GM04504 (cell line): ENCODE results near the gene APBA1.
A peak's percentile ranks its signal among the peaks of the same experiment; 100 is the strongest.

Source experiments
- DNase-seq: peaks from one replicate; pipeline ENCODE4 v3.0.0-alpha.2; 2012; ENCODE audit warnings: low read depth

The APBA1 gene

DNA sequence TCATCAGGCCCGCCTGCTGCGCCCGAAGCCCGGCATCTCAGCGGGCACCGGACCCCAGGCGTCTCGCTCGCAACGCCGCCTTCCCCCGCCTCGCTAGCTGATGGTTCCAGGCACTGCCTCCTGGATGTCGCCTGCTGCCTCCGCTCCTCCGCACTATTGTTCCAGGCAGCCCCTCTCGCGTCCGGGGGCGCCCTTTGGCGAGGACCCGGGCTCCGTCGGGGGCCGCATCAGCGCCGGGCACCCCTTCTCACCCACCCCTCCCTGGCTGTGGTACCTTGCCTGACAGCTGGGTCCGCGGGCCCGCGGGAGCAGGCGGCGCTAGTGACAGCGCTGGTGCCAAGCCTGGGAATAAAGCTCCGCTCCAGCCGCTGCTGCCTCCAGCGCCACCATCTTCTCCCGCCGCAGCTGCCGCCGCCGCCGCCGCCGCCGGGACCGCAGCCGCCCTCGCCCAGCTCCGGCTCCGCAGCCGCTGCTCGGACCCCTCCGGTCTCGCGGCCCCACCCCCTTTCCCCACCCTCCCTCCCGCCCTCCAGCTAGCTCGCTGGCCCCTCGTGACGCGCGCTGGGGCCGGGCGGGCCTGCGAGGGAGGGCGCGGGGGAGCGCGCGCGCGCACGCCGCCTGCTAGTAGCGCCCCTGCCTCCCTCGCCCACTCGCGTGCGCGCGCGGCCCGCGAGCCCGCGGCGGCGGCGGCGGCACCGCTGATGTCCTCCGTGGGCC is at the start of gene APBA1:
APBA1 (minus strand) TSS at position 493 of the 717 bp plus-strand sequence.
- DNase-seq, result peak; percentile 16

DNA sequence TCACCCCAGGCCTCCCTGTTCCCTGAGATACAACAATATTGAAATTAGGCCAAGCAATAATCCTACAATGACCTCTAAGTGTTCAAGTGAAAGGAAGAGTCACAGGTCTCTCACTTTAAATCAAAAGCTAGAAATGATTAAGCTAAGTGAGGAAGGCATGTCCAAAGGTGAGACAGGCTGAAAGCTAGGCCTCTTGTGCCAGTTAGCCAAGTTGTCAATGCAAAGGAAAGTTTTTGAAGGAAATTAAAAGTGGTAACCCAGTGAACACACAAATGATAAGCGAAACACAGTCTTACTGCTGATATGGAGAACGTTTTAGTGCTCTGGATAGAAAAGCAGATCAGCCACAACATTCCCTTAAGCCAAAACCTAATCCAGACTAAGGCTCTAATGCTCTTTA is 47.8 kb upstream of the APBA1 start:
- DNase-seq, result no peak

GRCh38 chr9:69719367-69719766 is 47.2 kb upstream of the APBA1 start:
- no peak for DNase-seq

DNA sequence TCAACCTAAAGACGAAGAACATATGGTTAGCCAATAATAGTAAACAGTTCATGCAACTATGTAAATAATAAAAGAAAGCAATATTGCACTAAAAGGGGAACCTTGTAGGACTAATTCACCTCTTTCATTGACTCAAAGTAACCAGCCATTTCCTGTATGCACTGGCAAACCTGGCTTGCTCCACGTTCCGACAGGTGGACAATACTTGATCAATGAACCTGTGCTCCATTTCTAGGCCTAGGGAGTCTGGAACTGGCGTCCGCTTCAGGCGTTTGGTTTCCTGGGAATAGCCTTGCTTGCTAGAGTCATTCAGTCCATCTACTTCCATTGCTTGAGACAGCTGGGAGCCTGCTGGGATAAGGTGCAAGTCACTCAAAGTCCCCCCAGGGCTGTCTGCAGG is 46.0 kb upstream of the APBA1 start:
- DNase-seq, result no peak

DNA sequence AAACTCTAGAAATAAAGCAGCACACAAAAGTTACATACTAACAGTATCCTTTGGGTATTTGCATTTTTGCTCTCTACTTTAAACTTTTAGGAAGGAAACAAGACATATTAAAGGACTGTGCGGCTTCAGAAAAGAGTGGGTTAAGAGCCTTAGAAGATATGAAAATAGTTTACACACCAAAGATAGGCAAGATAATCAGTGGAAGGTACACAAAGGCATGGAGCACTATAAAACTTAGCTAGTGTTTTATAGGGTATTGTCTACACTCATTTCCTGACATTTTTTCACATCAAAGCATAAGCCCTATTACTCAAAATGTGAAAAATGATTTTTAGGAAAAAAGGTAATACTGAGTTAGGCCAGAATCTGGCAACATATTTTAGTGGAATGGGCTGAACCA is 43.7 kb upstream of the APBA1 start:
- DNase-seq, result no peak

GRCh38 chr9:69715096-69715495 is 42.9 kb upstream of the APBA1 start:
- no peak for DNase-seq

DNA sequence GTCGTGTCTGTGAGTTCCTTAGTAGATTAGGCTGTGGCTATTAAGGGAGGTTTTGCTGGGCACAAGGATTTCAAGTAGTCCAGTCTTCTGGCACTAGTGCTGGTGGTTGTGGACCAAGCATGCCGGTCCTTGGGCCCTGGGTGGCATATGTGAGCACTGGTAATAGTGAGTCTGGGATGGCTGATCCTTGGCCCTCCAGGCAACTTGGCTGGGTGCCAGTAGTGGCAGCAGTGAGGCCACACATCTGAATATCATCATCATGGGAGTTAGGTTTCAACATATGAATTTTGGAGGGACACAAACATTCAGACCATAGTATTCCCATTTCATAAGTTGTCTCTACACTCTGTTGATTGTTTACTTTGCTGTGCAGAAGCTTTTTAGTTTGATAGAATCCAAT is 25.3 kb upstream of the APBA1 start:
- no peak for DNase-seq

- no peak for DNase-seq
Observed at GRCh38 chr9:69696802-69697201, 24.6 kb upstream of the APBA1 start.

DNA sequence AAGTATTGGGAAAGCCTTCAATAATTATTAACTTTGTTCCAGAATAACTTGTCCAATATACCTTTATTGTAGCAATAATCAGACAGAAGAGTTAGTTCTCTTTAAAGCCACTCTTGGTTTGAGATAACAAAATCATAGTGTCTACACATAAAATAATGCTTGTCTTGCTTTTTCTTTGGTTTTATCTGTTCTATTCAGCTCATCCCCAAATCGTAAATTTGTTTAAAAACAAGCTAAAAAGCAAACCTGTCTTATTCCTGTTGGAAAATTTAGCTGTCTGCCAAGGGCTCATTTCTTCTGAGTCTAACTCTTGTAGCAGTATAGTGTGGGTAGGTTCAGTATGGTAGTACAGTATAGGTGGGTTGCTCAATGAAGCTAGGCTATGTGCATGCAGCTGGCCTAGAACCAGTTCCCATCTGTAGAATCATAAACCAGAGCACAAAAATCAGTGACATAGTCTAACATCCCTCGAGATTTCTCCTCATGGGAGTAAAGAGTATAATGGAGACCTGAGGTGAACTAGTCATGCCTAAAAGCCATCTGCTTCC is 17.9 kb upstream of the APBA1 start:
- DNase-seq, result no peak

DNA sequence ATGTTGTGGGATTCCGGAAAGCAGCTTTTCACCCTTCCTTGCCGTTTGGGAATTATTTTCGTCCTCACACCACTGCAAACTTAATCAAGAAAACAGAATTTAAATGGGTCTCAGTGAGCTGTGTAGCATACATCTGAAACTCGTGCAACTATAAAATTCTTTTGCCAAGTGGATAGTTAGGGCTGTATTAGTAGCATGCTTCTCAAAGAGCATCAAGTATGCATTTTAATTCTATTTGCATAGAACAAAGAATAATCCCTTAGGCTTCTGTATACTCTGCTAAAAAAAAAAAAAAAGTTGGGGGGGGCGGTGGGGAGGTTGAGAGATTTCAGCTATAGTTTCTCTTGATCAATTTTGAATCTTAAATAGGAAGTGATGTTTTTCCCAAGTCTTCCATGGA is 11.8 kb upstream of the APBA1 start:
- no peak for DNase-seq

GRCh38 chr9:69678843-69679538 is 6.8 kb upstream of the APBA1 start:
- no peak for DNase-seq

GRCh38 chr9:69677931-69678330 is 5.8 kb upstream of the APBA1 start:
- DNase-seq, result no peak

GRCh38 chr9:69675563-69675962 is 3.4 kb upstream of the APBA1 start:
- DNase-seq, result no peak

- peak; percentile 61 for DNase-seq
Observed at GRCh38 chr9:69674716-69675438, 2.7 kb upstream of the APBA1 start.

DNA sequence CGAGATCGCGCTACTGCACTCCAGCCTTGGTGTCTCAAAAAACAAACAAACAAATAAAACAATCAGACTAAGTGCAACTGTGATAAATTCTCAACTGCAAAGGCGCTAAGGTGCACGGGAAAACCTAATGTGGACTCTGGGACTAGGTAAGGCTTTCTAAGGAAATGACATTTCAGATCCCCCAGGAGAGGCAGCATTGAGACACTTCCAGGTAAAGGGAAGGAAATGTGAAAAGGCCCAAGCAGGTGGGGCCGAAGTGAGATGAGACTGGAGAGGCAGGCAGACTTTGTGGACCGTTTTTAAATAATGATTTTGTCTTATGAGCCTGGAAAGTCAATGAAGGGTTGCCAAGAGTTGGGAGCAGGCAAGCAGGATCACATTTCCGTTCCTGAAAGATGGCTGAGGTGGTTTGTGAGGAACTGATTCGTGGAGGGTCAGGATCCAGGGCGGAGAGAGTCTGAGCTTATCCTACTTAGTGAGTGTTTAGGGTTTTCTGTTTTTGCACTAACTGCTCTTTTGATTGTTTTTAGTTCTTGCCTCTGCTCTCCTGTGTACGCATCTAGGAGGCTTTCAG is 2.0 kb upstream of the APBA1 start:
- no peak for DNase-seq

DNA sequence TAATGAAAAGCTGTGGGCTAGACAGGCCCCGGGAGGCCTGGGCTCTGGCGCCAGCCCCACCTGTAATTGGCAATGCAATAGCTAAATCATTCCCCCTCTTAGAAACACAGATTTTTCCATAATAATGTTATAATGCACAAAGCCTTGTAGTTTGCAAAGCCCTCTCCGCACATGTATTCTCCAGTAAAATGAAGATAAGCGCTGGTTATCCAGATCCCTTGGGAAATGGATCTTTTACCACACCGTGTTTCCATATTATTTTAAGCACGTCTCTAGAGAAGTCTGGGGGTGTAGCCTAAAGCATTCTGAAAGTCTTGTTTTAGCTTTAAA is 1.1 kb upstream of the APBA1 start:
- DNase-seq, result no peak

DNA sequence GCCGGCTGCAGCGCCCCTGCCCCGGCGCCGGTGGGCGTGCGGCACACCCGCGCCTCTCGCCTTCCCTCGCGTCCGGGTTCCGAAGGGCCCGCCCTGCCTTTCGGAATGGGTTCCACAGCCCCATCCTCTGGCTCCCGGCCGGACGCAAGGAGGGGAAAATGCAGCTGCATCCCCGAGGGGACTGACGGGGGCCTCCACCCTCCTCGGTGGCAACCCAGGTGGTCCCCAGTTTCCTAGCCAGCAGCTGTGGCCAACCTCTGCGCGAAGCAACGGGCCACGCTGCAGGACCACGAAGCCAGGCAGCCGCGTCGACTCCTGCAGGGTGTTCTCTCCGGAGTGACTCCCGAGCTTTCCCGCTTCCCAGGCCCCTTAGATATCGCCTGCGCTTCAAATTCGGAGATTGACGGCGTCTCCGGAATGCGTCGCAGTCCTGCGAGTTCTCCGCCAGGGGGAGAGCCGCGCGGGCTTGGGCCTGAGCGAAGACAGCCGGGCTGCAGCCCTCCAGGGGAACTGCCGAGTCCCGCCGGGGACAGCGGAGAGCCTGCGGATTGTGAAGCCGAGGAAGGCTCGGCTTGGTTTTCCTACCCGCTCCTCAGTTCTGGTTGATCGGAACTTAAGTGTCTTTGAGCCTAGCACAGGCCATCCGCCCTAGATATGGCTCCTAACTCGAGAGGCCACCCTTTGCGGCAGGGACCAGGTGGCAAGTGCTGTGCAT is 582 bp upstream of the APBA1 start:
- peak; percentile 71 for DNase-seq

GRCh38 chr9:69671311-69671878 is 776 bp downstream of the APBA1 start:
- no peak for DNase-seq

DNA sequence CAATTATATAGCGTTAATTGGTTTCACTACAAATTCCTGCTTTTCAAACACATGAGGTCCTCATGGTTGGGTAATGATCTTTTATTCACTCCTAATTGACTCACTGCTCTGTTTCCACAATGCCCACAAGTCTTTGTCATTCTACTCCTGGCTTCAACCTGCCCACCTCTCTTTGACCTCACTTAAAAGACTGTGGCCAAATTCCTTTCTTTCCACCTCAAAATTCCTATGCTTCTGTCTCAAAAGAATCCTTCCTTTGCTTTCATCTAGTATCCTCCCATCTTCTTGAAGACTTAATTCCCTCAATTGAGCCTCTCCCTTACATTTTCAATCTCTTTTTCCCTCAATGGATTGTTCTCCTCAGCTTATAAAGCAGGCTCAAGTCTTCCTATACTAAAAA is 4.9 kb downstream of the APBA1 start:
- DNase-seq, result no peak

- no peak for DNase-seq
Observed at GRCh38 chr9:69660304-69660703, 11.9 kb downstream of the APBA1 start.

DNA sequence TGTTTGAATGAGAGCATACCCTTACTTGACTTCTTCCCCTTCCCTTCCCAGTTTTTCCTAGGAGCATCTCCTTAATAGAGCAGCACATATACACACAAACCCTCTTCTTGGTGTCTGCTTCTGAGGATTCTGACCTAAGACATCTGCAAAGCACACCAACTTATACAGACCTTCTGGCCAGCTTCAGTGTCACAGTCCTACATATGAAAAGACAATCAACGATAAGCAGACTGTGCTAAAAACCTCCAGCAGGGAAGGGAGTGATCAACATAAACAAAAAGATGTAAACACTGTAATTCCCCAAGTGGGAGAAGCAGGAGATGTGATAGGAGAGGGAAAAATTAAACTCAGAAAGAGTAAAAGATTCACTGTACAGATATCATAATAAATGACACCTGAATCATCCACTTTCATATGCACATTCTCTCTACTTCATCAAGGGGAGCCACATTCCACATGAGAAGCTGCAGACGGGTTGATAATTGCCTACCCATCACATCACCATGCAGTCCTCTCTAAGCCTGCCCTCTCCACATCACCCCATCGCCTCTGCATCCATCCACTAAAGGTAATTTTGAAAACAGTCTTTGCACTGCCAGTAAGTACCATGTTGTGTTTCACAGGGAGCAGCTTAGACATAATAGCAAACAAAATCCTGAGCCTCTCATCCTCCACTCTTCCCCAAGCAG is 13.0 kb downstream of the APBA1 start:
- DNase-seq, result no peak
